ENCODE measurements around the gene PFKFB2. TPM values are rescaled to one million over a fixed set of nuclear protein-coding genes. Genes with fewer than 3 reads are reported as not detected.

The PFKFB2 gene
- total RNA-seq, 8 experiments from 2014 or later, result 4.1 to 13.4 (median 6.8) TPM

GRCh38 chr1:207067665-207068064 lies 14.6 kb downstream of the PFKFB2 start:
- in situ Hi-C loops (cut with MboI; ENCODE audit: low pct_unique_long_range_greater_than_20kb in 2 of 9, low sequenced_read_pairs in 9 of 9, unreplicated experiment in 9 of 9), result no loop called here
- Histone ChIP-seq H3K4me3 (no peak overlapping the region), H3K27ac (no peak overlapping the region), H3K4me1 (replicated peaks in 1 of 2) (no peaks in the 10 kb centered on the region)
- WGBS, 10 experiments, result 80 to 100% (median 90%) methylated on average over 1 to 5 of the region's 5 CpGs; no CpG with 5 or more reads in 3 of the 10 experiments
- ATAC-seq (replicated peaks in 6 of 8), result no peak

DNA sequence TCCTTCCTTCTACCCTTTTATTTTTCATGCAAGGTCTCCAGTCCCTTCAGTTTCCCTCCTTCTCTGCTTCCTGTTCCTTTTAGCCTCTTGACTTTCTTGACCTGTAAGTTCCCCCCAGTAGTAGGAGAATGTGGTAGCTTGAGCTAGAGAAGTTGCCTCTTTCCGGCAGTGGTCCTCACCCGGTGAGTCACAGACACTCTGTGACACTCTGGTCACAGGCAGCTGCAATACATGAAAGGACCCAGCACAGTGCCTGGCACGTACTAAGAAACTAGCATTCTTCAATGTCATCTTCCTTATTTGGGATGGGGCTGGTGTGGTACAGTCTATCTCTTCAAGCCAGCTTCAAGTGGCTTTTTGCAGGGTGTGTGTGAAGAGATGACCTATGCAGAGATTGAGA lies 16.0 kb downstream of the PFKFB2 start:
- in situ Hi-C loops (cut with MboI; ENCODE audit: low pct_unique_long_range_greater_than_20kb in 2 of 9, low sequenced_read_pairs in 9 of 9, unreplicated experiment in 9 of 9), result no loop called here
- no peak for ATAC-seq (replicated peaks in 6 of 8)
- 67 to 100% (median 93%) methylated on average over 1 to 2 of the region's 3 CpGs; no CpG with 5 or more reads in 6 of the 10 experiments for WGBS, 10 experiments
- Histone ChIP-seq H3K4me1 (replicated peaks in 1 of 2) (no peaks in the 10 kb centered on the region), H3K27ac (no peak overlapping the region), H3K4me3 (no peak overlapping the region)

GRCh38 chr1:207069858-207070506 lies 16.9 kb downstream of the PFKFB2 start:
- WGBS, 10 experiments, result 72 to 100% (median 89%) methylated on average over 1 to 5 of the region's 5 CpGs; no CpG with 5 or more reads in 7 of the 10 experiments
- H3K4me3 ChIP-seq, result no peak overlapping the region
- in situ Hi-C loops (cut with MboI; ENCODE audit: low pct_unique_long_range_greater_than_20kb in 2 of 9, low sequenced_read_pairs in 9 of 9, unreplicated experiment in 9 of 9), result no loop called here
- H3K27ac ChIP-seq, result no peak overlapping the region
- no peak for ATAC-seq (replicated peaks in 6 of 8)
- H3K4me1 ChIP-seq (replicated peaks in 1 of 2), result no peaks in the 10 kb centered on the region

DNA sequence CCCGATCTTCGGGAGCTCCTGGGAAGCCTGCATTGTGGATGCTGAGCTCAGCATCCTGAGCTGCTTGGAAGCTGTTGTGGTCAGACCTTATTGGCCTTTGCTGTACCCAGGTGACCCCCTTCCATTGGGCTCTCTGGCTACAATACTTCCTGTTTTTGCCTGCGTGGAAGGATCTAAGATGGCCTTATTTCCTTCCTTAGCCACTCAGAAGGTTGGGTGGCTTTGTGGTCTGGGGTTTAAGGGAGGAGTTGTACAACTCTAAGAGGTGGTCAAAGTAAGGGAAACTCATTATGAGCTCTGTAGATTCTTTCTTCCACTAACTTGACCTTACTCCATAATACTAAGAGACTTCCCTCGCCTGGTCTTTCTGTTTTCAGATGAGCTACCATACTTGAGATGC lies 17.7 kb downstream of the PFKFB2 start:
- 40 to 94% (median 92%) methylated on average over 1 to 4 of the region's 4 CpGs; no CpG with 5 or more reads in 4 of the 10 experiments for WGBS, 10 experiments
- Histone ChIP-seq H3K27ac (no peak overlapping the region), H3K4me1 (replicated peaks in 1 of 2) (no peaks in the 10 kb centered on the region), H3K4me3 (no peak overlapping the region)
- no peak for ATAC-seq (replicated peaks in 6 of 8)
- in situ Hi-C loops (cut with MboI; ENCODE audit: low pct_unique_long_range_greater_than_20kb in 2 of 9, low sequenced_read_pairs in 9 of 9, unreplicated experiment in 9 of 9), result no loop called here

DNA sequence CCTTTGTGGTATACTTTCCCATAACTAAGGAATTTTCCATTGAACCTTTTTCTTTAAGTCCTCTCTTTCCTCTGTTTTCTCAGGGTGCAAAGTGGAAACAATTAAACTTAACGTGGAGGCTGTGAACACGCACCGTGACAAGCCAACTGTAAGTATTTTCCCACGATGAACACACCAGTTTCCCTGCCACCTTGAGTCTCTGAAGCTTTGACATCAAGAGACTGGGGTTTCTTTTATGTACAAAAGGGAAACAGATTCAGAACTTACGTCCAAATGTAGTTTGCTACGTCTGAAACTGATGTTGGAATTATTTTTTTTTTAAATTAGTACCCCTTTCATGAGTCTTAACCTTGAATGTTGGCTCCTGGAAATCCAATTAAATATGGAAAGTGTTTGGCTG lies 18.4 kb downstream of the PFKFB2 start:
- no peak for ATAC-seq (replicated peaks in 6 of 8)
- in situ Hi-C loops (cut with MboI; ENCODE audit: low pct_unique_long_range_greater_than_20kb in 2 of 9, low sequenced_read_pairs in 9 of 9, unreplicated experiment in 9 of 9), result no loop called here
- 50 to 97% (median 85%) methylated on average over 2 to 6 of the region's 6 CpGs; no CpG with 5 or more reads in 1 of the 10 experiments for WGBS, 10 experiments
- Histone ChIP-seq H3K27ac (no peak overlapping the region), H3K4me3 (no peak overlapping the region), H3K4me1 (replicated peaks in 1 of 2) (no peaks in the 10 kb centered on the region)

DNA sequence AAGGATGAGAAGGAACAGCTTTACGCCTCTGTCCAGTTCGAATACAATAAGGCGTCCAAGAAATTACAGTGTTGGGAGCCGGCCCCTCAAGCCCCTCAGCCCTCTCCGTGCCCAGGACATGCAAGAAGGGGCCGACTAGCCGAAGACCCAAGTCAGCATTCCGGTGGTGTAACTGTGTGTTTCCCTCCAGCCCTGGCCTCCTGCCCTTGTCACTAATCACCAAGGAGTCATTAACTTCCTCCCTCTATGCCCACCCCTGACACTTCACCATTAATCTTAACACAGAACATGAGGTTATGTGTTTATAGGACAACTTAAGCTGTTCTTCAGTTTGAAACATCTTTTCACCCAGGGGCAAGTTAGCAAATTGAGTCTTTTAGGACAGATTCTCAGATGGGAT lies 19.2 kb downstream of the PFKFB2 start:
- ATAC-seq (replicated peaks in 6 of 8), result no peak
- H3K27ac ChIP-seq, result no peak overlapping the region
- no peaks in the 10 kb centered on the region for H3K4me1 ChIP-seq (replicated peaks in 1 of 2)
- WGBS, 10 experiments, result 77 to 100% (median 92%) methylated on average over 3 to 7 of the region's 8 CpGs; no CpG with 5 or more reads in 4 of the 10 experiments
- in situ Hi-C loops (cut with MboI; ENCODE audit: low pct_unique_long_range_greater_than_20kb in 2 of 9, low sequenced_read_pairs in 9 of 9, unreplicated experiment in 9 of 9), result no loop called here
- no peak overlapping the region for H3K4me3 ChIP-seq

DNA sequence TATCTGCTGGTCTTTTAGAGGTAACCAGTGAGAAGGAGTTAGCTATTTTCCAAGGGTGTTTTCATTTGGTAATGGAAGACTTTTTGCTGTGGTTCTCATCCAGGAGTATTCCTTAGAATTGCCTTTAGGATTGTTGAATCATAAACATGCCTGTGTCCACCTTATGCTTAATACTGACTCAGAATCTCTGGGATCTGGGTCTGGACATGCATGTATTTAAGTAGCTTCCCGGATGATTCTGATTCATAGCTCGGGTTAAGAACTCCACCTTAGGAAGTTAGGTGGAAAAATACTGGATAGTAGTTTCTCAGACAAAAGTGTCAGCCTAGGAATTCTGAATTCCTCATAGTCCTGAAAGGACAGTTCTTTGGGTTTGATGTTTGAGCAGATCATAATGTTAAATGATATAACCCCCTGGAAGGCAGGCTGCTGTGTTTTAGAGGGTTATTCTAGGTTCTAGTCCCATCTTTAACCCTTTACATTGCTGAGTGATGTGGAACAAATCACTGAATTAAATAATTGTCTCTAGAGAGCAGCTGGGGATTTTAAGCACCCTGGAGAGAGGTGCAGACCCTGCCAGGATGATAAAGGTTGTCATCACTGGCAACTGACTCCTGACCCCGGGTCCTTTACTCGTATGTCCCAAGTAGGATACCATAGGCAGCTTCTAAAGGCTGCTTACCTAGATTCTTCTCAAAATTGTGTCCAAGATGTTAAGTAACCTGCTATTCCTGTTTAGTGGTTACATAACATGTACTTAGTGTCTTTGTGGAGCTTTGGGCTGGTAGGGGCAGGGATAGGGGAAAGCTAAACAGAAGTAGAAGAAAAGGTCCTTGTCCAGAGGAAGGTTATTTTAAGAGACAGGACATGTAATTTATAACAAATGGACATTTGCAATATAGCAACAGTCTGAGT lies 21.1 kb downstream of the PFKFB2 start:
- in situ Hi-C loops (cut with MboI; ENCODE audit: low pct_unique_long_range_greater_than_20kb in 2 of 9, low sequenced_read_pairs in 9 of 9, unreplicated experiment in 9 of 9), result no loop called here
- WGBS, 10 experiments, result 29 to 91% (median 80%) methylated on average over 1 to 4 of the region's 4 CpGs; no CpG with 5 or more reads in 3 of the 10 experiments
- Histone ChIP-seq H3K4me3 (no peak overlapping the region), H3K4me1 (replicated peaks in 1 of 2) (no peaks in the 10 kb centered on the region), H3K27ac (no peak overlapping the region)
- peak in 2 of 8 experiments; percentile 65 to 84 for ATAC-seq (replicated peaks in 6 of 8)

GRCh38 chr1:207076181-207076955 lies 23.3 kb downstream of the PFKFB2 start:
- Histone ChIP-seq H3K4me3 (no peak overlapping the region), H3K27ac (no peak overlapping the region), H3K4me1 (replicated peaks in 1 of 2) (no peaks in the 10 kb centered on the region)
- 37 to 80% (median 64%) methylated on average over 1 to 5 of the region's 5 CpGs for WGBS, 10 experiments
- in situ Hi-C loops (cut with MboI; ENCODE audit: low pct_unique_long_range_greater_than_20kb in 2 of 9, low sequenced_read_pairs in 9 of 9, unreplicated experiment in 9 of 9), result loop anchor here in 5 of 9 experiments (25.0 kb wide), 3 partner anchors 186 to 411 kb away; partner anchors contain the start of gene CR1 (in 2 of the 5)
- peak in 1 of 8 experiments; percentile 5 for ATAC-seq (replicated peaks in 6 of 8)

- H3K4me3 ChIP-seq, result no peak overlapping the region
- H3K27ac ChIP-seq, result no peak overlapping the region
- 83 to 100% (median 100%) methylated on average over 1 of the region's 1 CpG; no CpG with 5 or more reads in 4 of the 10 experiments for WGBS, 10 experiments
- no peak for ATAC-seq (replicated peaks in 6 of 8)
- H3K4me1 ChIP-seq (replicated peaks in 1 of 2), result no peaks in the 10 kb centered on the region
- in situ Hi-C loops (cut with MboI; ENCODE audit: low pct_unique_long_range_greater_than_20kb in 2 of 9, low sequenced_read_pairs in 9 of 9, unreplicated experiment in 9 of 9), result loop anchor here in 5 of 9 experiments (25.0 kb wide), 3 partner anchors 185 to 410 kb away; partner anchors contain the start of gene CR1 (in 2 of the 5)
Observed at GRCh38 chr1:207077012-207077411, 23.9 kb downstream of the PFKFB2 start.

GRCh38 chr1:207077470-207078377 lies 24.6 kb downstream of the PFKFB2 start:
- H3K4me3 ChIP-seq, result no peak overlapping the region
- in situ Hi-C loops (cut with MboI; ENCODE audit: low pct_unique_long_range_greater_than_20kb in 2 of 9, low sequenced_read_pairs in 9 of 9, unreplicated experiment in 9 of 9), result loop anchor here in 5 of 9 experiments (25.0 kb wide), 3 partner anchors 185 to 410 kb away; partner anchors contain the start of gene CR1 (in 2 of the 5)
- no peak overlapping the region for H3K27ac ChIP-seq
- H3K4me1 ChIP-seq (replicated peaks in 1 of 2), result no peaks in the 10 kb centered on the region
- 23 to 48% (median 37%) methylated on average over 3 to 6 of the region's 6 CpGs for WGBS, 10 experiments
- peak; percentile 55 to 93 (median 72) for ATAC-seq (replicated peaks in 6 of 8)

DNA sequence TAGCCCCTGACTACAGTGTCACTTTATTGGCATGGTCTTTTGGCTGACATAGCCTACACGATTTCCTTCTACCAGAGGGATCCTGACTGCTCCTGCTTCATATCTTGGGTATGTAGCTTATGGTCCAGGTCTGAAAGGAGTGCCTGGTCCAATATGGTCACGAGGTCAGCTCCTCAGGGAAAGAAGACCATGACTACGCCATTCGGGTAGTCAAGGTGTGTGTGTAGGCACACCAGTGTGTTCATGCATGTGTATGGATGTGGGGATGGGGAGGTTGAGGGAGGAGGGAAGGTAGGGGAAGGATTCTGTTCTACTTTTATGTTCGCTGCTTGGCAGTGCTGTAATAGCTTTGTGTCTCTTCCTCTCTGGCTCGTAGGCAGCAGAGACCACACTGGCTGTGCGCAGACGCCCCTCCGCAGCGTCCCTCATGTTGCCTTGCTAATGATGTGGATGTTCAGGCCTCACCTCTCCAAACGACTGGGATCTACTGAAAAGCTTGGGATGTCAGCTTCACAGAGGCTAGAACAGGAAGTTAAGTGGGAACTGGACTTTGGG lies 25.6 kb downstream of the PFKFB2 start:
- 29 to 93% (median 74%) methylated on average over 1 to 8 of the region's 11 CpGs; no CpG with 5 or more reads in 2 of the 10 experiments for WGBS, 10 experiments
- Histone ChIP-seq H3K27ac (no peak overlapping the region), H3K4me1 (replicated peaks in 1 of 2) (no peaks in the 10 kb centered on the region), H3K4me3 (no peak overlapping the region)
- in situ Hi-C loops (cut with MboI; ENCODE audit: low pct_unique_long_range_greater_than_20kb in 2 of 9, low sequenced_read_pairs in 9 of 9, unreplicated experiment in 9 of 9), result loop anchor here in 5 of 9 experiments (25.0 kb wide), 3 partner anchors 184 to 409 kb away; partner anchors contain the start of gene CR1 (in 2 of the 5)
- no peak for ATAC-seq (replicated peaks in 6 of 8)
